HG03175 (cell line): ENCODE data around the gene FBN2.

Source experiments
- ATAC-seq: cut with Tn5 transposase; IDR thresholded peaks from one replicate; pipeline ENCODE4 v1.9.1; 2021; ENCODE audit warnings: mild to moderate bottlenecking, moderate library complexity; ENCODE audit not compliant: unreplicated experiment

FBN2 gene

GRCh38 chr5:128216860-128217531 is 321.0 kb downstream of the FBN2 start:
- no peak for ATAC-seq

GRCh38 chr5:128216285-128216684 is 321.8 kb downstream of the FBN2 start:
- no peak for ATAC-seq

DNA sequence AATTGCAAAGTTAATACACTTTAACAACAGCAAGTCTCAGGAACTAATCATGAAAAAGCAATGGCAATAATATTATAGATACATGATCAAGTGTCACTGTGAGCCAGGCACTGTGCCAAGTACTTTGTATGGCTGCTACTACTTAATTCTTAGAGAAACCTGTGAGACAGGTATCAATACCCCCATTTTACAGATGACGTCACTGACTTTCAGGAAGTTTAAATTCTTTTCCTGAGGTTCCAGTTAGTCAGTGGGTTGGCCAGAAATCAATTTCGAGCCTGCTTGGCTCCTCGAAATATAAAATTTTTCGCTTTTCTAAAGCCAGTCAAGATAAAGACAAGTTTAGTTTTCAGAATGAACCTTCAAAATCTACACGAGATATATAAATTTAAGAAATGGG is 324.2 kb downstream of the FBN2 start:
- no peak for ATAC-seq

GRCh38 chr5:128213340-128213739 is 324.7 kb downstream of the FBN2 start:
- no peak for ATAC-seq

GRCh38 chr5:128212191-128212806 is 325.7 kb downstream of the FBN2 start:
- ATAC-seq: no peak

DNA sequence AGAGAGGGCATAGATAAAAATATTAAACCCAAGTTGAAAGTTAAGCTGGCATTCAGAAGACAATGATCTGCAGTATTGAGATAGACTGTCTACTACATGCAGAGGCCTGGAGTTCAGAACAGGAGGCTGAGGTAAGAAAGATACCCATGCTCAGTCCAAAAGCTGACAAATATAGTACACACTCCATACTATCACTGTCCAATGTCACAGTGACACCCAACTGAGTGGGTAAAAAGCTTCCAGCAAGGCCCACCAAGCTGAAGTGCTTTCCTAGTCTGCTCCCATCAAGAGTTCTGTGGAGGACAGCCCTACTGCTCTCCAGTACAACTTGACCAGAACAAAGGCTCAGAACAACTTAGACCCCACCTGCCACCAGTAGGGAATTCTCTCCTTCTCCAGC is 329.6 kb downstream of the FBN2 start:
- no peak for ATAC-seq
